GM18520 (cell line): ENCODE measurements around the gene HOOK2.

Experiments used
- ATAC-seq: cut with Tn5 transposase; IDR thresholded peaks from one replicate; pipeline ENCODE4 v1.9.1; 2021; ENCODE audit not compliant: unreplicated experiment

HOOK2 gene

DNA sequence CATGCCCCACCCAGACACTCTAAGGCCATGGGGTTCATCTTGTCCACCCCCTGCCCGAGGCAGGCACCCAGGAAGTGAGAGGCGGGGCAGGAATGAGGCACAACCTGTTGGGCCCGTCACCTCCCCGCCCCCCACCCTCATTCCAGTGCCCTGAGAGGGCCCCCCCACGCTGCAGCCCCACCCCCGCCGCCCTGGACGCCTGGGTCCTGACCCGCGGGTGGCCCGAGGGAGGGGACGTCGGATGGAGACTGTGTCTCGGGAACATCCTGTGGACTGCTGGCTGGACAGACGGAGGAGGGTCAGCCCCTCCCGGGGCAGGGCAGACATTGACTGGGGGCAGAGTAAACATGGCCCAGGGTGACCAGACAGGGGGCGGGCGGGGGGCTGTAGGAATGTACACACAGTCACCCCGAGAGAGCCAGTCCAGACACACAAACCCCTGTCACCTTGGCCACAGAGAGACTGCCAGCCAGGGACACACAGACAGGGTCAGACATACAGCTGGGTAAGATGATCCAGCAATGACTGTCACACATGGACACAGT, 8.6 kb upstream of the HOOK2 start:
- no peak for ATAC-seq

DNA sequence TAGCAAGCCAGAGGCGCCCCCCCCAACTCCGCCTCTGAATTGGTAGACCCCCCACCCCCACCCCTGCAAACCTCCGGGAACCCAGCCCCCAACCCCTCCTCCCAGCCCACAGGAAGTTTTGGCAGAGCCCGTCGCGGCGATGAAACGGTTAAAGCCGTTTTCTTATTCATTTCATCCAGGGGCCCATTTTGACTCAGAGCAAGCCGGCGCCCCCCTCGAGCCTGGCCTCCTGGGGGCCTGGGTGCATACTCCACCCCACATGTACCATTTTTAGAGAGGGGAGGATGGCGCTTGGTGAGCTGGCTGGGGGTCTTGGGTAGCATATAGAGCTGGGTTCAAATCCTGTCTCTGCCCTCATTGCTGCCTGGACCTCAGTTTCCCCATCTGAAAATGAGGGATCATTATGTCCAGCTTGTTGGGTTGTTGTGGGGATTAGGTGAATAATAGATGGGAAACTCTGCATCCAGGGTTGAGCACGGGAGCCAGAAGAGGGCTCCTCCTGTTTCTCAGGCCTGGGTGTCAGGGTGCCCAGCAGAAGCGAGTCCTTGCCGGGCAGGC, 8.0 kb upstream of the HOOK2 start:
- no peak for ATAC-seq

DNA sequence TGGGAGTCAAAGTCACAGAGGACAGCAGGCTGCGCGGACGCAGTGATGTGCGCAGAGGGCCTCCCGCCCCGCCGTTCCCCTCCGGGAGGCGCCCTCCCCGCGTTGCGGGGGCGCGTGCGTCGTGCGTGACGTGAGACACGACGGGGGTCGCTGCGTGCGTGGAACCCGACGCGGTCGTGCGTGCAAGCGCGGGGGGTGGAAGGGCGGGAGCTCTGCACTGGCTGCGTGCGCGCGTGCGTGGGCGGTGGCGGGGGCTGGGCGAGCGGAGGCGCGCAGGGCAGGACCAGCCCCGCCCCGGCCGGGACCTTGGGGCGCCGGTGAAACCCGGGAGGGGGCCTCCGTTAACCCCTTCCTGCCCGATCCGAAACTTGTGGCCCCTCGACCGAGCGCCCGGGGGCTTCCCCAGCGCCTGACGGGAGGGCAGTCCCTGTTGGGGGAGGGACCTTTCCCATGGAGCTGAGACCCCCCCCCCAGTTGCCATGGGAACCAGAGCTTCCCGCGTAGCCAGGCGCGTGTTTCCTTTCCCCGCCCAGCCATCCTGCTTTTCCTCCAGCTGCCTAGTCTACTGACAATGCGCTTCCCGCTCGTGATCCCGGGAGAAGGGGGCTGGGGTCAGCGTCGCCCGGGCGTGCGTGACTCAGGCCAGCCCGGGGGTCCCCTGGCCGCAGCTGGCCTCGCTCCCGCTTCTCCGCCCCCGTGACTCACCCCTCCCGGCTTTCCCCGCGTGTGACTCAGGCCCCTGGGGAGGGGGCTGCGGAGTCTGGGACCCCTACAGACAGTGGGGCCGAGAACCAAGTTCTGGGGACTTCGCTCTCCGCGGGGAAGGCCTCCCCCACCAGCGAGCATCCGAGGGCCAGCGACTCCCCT, 7.3 kb upstream of the HOOK2 start:
- no peak for ATAC-seq

DNA sequence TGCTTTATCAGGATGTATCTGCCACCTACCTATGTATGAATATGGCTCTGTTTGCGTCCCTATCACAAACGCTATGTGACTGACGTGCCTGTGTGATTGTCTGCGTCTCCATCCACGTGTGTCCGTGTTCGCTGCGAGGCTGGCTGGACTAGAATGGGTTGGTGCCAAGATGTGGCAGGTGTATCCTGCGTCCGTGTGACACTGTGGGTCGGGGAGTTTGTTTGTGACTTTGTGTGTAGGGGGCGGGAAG, 6.7 kb upstream of the HOOK2 start:
- no peak for ATAC-seq

DNA sequence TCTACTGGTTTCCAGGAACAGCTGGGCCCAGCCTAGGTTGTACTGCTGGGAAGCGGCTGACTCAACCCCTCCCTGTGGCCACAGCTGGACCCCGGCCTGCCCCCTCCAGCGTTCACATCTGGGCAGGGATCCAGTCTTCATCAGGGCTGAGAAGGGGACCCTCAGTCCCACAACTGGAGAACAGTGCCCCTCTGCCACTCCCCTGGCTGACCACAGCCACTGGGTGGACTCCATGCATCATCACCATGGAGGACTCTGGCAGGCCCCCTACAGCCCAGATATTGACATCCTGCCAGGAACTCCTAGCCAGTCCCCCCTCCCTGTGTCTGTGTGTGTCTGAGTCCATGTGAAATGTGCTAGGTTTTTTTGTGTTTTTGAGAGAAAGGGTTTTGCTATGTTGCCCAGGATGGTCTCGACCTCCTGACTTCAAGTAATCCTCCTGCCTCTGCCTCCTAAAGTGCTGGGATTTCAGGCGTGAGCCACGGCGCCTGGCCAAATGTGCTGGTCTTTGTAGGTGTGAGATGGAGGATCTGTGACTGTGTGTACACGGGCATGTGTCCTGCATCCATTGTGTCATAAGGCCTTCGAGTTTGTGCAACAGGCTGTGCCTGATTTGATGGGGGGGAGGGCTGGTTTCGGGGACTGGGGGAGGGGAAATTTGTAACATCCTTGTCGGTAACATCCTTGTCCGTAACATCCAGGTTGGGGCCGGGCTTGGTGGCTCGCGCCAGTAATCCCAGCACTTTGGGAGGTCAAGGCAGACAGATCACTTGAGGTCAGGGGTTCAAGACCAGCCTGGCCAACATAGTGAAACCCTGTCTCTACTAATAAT, 4.0 kb upstream of the HOOK2 start:
- ATAC-seq: no peak

DNA sequence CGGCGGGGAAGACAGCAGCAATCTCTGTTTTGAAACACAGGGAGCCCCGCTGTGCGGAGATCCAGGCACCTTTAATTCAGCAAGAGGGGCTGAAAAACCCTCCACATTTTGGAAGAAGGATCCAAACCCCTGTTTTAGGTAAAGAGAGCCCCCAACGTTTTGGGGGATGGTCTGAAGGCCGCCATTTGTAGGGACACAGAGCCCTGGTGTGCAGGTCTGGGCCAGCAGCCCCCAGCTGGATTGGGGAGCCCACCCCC, 3.5 kb upstream of the HOOK2 start:
- no peak for ATAC-seq

DNA sequence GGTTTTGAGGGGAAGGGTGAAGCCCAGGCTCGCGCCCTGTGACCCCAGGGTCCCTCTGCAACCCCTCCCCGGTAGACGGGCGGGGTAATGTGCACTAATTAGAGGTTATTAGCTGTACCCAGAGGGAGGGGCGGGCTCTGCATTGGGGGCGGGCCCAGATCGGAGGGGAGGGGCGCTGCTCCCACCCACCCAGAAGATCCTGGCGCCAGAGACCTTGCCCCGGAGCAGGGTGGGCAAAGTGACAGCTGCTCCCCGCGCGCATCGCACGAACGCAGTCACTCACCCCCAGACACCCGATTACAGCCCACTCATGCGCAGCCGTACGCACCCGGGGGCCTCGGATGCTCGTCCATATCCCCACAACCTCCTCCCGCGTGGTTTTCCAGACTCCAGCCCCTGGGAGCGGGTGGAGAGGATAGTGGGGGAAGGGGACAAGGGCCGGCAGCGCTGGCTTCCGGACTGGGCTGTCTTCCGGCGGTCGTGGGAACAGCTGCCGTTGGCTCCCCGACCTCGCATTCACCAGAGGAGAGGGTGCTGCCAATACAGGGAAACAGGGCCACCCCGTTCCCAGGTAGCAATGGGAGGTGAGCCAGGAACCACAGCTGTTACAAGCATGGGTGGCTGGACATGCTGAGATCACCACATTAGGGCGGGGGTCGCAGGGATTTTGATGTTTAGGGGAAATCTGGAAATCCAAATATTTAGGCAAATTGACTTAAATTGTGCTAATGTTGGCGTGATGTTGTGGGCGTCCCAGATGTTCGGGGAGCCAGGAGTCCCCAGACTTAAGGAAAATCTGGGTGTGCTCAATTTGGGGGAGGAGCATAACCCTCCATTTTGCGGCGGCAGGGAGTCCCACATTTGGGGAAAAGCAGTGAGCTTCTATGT, 2.9 kb upstream of the HOOK2 start:
- no peak for ATAC-seq

DNA sequence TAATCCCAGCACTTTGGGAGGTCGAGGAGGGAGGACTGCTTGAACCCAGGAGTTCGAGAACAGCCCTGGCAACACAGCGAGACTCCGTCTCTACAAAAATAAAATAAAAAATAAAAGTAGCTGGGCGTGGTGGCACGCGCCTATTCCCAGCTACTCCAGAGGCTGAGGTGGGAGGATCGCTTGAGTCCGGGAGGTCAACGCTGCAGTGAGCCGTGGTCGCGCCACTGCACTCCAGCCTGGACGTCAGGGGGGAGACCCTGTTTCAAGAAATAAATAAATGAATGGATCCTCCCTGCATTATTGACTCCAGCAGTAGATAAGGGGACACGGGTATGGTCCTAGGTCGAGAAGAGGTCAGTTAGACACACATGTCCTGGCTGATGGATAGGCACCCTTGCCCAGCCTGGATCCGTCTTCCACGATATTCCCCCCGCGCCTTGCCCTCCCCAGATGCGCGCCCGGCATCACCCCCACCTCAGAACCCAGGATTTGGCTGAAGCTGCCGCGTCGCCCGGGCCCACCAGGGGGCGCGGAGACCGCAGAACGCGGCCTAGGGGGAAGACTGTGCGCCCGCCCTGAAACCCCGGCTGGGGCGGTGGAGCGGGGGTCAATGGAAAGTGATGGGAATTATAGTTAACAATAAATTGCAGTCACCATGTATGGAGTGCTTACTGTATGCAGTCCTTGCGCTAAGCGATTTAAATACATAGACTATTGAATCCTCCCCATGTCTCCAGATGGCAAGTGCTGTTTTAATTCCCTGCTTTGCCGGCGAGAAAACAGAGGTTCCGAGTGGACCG, 2.1 kb upstream of the HOOK2 start:
- peak; percentile 33 for ATAC-seq

DNA sequence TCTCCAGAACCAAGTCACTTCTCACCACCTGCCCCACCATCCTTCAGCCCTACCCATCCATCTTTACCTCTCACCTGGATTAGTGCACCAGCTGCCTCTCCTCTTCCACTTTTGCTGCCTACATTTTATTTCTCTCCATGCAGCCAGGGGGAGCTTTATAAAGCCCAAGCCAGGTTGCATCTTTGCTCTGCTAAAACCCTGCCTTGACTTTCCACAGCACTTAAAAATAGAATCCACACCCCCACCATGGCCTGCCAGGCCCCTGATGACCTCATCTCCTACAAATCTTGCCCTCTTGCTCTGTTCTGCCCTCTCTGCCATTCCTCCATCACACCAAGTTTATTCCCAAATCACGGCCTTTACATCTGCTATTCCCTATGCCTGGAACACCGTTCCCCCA, 1.8 kb downstream of the HOOK2 start:
- no peak for ATAC-seq

DNA sequence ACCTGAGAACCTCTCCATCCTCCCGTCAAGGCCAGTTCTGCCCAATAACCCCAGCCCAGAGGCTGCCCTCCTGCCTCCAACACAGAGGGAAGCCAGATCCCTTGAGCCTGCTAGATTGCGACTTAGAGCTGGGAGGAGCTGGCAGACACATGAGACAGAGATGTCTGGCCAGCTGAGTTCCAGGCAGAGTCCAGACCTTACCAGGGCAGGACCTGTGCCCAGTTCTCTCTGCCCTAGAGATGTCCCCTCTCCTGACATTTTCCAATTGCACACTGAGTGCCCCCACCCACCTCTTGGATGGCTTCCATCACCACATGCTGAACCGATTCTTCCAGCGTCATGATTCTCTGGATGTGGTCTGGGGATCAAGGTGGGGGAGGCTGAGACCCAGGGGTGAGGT, 3.0 kb downstream of the HOOK2 start:
- ATAC-seq: no peak

DNA sequence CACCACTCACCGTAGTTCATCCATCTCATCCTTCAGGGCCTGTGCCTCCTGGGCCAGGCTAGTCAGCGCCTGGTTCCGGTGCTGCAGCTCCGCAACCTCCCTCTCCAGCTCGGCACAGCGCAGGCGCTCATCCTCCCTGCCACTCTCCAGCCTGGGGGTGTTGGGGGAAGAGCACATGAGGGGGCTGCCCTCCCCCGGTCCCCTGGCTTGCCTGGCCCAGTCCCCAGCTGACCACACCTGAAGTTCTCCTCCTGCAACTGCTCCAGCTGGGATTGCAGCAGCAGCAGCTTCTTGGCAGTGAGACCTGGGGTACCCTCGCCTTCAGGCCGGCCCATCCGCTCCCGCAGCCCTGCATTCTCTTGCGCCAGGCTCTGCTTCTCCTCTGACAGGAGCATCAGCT, 4.4 kb downstream of the HOOK2 start:
- ATAC-seq: no peak

DNA sequence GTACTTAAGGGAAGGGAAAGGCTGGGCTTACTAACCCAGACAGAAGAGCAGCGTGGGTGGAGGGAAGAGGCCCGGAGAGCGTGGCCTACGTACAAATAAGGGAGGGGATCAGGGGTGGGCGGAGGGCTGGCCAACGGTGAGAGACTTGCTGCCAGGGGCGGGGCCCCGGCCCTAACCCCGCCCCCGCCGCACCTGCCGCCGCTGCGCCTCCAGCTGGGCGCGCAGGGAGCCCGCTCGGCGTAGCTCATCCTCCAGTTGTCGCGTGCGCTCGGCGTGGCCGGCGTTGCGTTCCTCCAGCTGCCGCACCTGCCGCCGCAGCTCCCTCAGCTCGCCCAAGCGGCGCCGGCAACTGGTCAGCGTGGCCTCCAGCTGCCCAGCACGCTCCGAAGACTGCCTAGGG, 5.7 kb downstream of the HOOK2 start:
- no peak for ATAC-seq

DNA sequence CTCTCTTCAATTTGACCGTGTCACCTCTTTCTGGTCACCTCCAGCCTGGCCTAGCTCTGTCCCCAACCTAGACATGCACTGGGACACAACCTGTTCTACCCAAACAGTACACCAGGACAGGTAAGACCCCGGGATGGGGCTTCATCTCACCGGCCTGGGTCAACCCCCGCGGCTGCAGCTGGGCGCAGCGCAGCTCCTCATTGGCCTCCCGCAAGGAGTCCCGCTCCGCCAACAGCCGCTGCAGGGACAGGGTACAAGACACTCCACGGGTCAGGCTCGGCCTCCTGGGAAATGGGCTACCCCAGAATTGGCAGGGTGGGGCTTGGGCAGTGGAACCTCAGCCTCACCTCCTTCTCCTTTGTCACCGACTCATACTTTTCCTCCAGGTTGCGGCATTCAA, 7.7 kb downstream of the HOOK2 start:
- ATAC-seq: no peak

DNA sequence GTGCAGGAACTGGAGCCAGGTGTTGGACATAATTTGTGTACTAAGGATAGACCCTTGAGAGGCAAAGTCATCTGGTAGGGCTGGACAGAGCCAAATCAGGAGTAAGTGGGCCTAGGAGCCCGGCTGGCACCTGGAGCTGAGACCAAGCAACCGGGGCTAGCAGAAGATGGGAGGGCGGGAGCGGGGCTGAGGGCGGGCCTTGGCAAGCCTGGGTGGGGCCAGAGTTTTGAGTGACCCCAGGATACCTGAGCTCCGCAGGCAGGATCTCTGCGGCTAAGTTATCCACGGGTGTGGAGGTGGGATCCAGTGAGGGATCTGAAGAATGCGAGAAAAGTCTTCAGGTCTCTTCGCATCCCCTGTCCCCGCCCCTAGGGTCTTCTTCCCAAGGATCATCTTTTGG, 8.2 kb downstream of the HOOK2 start:
- no peak for ATAC-seq

DNA sequence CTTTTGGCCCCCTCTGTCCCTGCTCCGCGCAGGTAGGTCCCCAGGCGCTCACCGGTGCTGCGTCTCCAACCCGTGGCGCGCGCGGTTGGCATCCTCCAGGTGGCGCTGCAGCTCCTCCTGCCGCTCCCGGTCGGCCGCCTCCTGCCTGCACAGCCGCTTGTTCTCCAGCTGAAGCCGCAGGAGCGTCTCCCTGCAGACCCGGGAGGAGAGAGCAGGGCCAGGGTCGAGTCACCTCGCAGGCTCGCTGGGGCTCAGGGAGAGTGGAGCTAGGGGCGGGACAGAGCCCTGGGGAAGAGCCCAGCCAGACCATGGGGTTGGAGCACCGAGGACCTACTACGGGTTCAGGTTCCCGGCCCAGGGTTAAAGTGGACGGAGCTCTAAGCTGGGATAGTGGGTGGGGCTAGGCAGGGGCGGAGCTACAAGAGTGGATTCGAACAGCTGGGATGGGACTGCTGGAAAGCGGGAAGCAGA, 9.3 kb downstream of the HOOK2 start:
- ATAC-seq: no peak

DNA sequence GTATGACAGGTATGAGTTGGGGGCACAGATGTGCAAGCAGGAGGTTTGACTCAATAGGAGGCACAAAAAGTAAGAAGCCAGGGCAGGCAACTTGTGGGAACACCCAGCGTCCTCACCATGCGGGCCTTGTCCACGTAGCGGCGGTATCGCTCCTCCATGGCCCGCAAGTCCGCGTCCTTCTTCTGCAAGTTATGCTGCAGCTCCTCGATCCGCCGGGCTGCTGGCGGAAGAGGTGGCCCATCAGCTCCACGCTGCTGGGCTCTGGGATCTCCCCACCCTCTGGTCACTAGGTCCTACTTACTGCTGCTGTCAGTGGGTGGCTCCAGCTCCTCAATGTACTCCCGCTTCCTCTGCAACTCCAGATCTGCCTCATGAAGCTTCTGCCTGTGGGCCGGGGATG, 10.7 kb downstream of the HOOK2 start:
- ATAC-seq: no peak

DNA sequence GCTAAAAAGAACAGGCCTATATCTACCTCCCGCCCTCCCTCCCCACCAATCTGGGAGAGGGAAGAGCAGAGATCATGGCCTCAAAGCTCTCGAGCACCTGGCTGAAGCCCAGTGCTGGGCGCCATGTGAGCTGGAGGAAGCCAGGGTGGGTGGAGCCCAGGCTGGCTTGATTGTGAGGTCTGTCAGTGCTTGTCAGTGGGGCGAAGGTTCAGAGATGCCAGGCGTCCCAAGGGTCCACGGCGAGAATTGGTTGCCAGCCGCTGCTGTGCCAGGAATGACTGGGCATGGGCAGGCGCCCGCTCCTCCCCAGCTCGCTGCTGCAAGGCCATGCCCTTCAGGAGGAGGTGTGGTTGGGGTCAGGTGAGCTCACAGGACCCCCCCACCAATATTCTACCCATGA, 12.3 kb downstream of the HOOK2 start:
- ATAC-seq: no peak

DNA sequence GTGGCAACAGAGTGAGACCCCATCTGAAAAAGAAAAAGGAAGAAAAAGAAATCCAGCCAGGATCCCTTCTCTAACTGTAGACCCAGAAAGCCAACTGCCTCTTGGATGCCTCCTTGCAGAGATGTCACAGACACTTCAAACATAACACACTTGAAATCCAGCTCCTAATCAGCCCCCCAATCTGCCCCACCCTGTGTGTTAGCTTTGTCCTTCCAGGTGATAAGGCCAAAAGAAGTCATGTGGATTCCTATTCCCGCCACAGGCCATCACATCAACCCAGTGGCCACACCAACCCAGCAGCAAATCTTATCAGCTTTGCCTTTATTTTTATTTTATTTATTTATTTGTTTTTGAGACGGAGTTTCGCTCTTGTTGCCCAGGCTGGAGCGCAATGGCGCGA, 15.7 kb downstream of the HOOK2 start:
- ATAC-seq: no peak

DNA sequence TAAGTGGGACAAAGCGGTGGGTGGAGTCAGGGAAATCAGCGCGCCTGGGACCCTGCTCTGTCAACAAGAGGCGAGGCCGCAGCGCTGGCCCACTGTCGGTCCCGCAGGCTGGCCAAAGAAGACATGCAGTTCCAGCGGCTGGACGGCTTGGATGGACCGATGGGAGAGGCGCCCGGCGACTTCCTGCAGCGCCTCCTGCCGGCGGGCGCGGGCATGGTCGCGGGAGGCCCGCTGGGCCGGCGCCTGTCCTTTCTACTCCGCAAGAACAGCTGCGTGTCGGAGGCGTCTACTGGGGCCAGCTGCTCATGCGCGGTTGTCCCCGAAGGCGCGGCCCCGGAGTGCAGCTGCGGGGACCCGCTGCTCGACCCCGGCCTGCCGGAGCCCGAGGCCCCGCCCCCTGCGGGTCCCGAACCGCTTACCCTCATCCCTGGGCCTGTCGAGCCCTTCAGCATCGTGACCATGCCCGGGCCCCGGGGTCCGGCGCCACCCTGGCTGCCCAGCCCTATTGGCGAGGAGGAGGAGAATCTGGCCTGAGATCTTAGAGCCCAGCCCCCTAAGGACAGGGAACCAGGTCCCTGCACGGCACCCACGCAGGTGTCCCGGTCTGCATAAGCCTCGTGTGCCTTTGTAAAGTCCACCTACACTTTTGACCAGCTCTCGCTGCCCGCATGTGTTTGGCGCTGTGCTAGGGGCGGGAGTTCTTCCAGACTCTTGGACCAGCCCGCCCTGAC, 17.6 kb downstream of the HOOK2 start:
- ATAC-seq: no peak
